ENCODE data around the gene SPSB3. TPM values are rescaled to one million over a fixed set of nuclear protein-coding genes. Genes with fewer than 3 reads are reported as not detected.
"Not testable (repeated sequence)": the region's sequence is repeated elsewhere in the genome, so short reads cannot be mapped to it uniquely, and the experiment has no call there.

Gene SPSB3
- total RNA-seq, 2 experiments from 2014 or later, result 21.4 to 22.1 TPM

DNA sequence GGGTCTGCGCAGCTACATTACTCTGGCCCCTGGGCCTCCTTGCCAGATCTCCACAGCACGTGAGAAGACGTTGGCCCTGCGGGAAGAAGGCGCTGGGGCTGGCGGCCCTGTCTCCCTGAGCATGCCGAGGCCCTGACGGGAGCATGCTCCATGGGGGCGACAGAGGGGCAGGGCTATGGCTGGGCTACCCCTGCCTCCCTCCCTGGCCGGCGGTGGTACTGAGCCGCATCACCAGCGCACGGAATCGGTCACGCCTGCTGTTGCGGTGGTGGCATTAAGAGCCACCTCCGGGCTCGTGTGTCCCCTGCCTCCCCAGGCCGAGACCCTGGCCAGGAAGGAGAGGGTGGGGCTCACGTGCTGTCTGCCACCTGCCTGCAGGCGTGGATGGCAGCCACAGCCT is 48.2 kb downstream of the SPSB3 start:
- CTCF ChIA-PET, result no interaction called here
- POLR2A ChIA-PET, result no interaction called here

DNA sequence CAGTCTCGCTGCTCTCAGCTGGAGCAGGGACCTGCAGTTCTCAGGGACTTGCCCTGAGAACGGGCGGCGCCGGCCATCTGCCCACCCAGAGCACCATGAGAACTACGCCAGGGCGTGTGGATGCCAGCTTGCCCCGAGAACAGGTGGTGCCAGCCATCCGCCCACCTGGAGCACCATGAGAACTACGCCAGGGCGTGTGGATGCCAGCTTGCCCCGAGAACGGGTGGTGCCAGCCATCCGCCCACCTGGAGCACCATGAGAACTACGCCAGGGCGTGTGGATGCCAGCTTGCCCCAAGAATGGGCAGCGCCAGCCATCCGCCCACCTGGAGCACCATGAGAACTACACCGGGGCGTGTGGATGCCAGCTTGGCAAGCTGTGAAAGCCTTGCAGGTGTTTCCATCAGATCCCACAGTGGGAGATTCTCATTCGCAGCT is 49.8 kb downstream of the SPSB3 start:
- CTCF ChIA-PET, result interaction anchor here (1.0 kb wide), 1 partner anchor 9 kb away, joined by 3 read pairs; no protein-coding TSS in a partner anchor
- POLR2A ChIA-PET, result not testable (repeated sequence)

DNA sequence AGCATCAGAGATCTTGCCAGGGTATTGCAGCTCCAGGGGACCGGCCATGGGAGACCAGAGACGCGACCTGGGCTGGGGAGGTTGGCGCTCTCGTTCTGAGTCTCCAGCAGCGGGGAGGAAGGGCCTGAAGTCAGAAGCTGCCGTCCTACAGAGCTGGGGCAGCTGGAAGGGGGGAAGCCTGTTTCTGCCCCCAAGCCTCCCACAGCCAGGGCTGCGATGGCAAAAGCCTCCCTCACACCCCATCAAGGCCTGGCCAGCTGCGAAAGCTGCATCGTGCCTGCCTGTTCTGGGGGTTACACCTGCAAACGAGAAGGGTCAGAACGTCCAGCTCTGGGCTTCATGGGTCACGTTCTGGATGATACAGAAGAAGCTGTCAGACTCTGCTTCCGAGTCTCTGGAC is 50.3 kb downstream of the SPSB3 start:
- CTCF ChIA-PET, result interaction anchor here (1.0 kb wide), 1 partner anchor 8 kb away, joined by 3 read pairs; no protein-coding TSS in a partner anchor
- POLR2A ChIA-PET, result no interaction called here

- CTCF ChIA-PET, result no interaction called here
- POLR2A ChIA-PET, result no interaction called here
Observed at GRCh38 chr16:1731603-1732002, 50.8 kb downstream of the SPSB3 start.

- CTCF ChIA-PET, result no interaction called here
- POLR2A ChIA-PET, result no interaction called here
Observed at GRCh38 chr16:1731073-1731472, 51.3 kb downstream of the SPSB3 start.

- CTCF ChIA-PET, result no interaction called here
- POLR2A ChIA-PET, result no interaction called here
Observed at GRCh38 chr16:1729445-1729844, 52.9 kb downstream of the SPSB3 start.

DNA sequence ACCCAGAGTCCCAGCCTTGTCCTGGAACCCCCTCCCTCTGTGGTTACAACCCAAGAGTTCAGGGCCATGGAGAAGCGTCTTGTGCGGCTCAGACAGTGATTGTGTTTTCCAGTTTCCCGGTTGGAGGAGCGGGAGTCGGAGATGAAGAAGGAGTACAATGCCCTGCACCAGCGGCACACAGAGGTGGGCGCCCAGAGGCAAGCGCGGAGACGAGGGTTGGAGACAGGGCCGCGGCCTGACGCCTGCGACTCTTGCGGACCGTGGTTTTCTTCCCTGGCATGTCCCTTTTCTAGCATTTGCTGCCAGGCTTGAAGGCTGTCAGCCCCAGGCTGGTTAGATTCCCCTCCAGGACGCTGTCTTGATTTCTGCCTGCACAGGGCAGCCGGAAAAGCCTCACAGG is 53.3 kb downstream of the SPSB3 start:
- POLR2A ChIA-PET, result no interaction called here
- CTCF ChIA-PET, result no interaction called here

DNA sequence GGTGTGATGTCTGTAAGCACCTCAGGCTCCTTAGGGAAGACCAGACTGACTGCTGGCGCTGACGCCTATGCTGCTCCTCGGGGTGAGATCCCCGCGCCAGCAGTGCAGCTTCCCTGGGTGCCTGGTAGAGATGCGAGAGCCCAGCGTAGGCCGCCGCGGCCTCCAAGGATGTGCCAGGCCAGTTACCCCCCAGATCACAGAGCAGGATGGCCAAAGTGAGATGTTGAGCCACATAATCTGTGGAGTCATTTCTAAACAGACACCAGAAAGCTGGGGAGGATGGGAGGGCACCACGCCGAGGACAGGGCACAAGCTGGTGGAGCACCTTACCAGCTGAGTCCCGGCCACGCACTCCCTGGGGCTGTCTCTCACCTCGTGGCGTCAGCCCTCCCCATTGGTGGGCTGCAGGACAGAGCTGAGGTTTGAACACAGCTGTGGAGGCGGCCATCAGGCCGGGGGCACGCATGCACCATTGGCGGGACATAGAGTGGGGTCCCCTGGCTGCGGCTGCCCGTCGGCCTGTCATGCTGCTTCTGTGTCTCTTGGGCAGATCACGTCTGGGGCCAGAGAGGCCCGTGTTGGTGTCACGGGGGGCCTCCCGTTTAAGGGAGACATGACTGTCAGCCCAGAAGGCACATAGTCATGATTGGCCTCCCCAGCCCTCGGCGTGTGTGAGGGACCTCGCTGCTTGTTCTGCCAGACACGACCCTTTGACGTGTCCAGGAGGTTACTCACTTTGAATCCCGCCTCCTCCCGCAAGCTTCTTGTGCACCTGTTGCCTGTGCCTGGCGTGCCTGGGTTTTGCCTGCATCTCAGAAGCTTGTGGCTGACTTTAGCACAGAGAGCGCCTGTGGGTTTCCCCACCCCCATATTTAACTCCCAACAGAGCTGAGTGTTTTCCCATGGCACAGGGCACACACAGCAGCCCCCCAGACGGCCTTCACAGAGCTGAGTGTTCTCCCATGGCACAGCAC is 54.4 kb downstream of the SPSB3 start:
- ChIA-PET POLR2A (no interaction called here), CTCF (no interaction called here)

Other genes with a start within 250 kb of the SPSB3 start
- gene TMEM204, start 248.9 kb downstream of the SPSB3 start, total RNA-seq, result 10 to 100 TPM; 22.6 to 22.8 TPM
- 10 to 100 TPM; 10.4 to 11.0 TPM for gene IFT140, start 170.5 kb downstream of the SPSB3 start, total RNA-seq
- gene CRAMP1, start 170.2 kb downstream of the SPSB3 start, total RNA-seq, result 10 to 100 TPM; 23.6 to 24.3 TPM
- 100 to 1,000 TPM; 101 to 109 TPM for gene JPT2, start 104.3 kb downstream of the SPSB3 start, total RNA-seq
- gene MAPK8IP3, start 76.4 kb downstream of the SPSB3 start, total RNA-seq, result 10 to 100 TPM; 57.1 to 57.4 TPM
- gene NME3, start 11.0 kb downstream of the SPSB3 start, total RNA-seq, result 10 to 100 TPM; 27.0 to 30.0 TPM
- gene EME2, start 9.8 kb downstream of the SPSB3 start, total RNA-seq, result 10 to 100 TPM; 20.3 TPM
- gene MRPS34, start 9.4 kb downstream of the SPSB3 start, total RNA-seq, result 100 to 1,000 TPM; 197 to 199 TPM
- 10 to 100 TPM; 72.7 to 80.2 TPM for gene NUBP2, start 389 bp upstream of the SPSB3 start, total RNA-seq
- gene IGFALS, start 11.1 kb upstream of the SPSB3 start, total RNA-seq, result not detected
- gene HAGH, start 44.3 kb upstream of the SPSB3 start, total RNA-seq, result 10 to 100 TPM; 34.4 to 35.8 TPM
- gene FAHD1, start 44.6 kb upstream of the SPSB3 start, total RNA-seq, result 10 to 100 TPM; 18.7 to 20.7 TPM
- not detected for gene MEIOB, start 89.6 kb upstream of the SPSB3 start, total RNA-seq
- not detected for gene HS3ST6, start 135.8 kb upstream of the SPSB3 start, total RNA-seq
- 10 to 100 TPM; 23.5 to 24.7 TPM for gene MSRB1, start 160.6 kb upstream of the SPSB3 start, total RNA-seq
- gene RPL3L, start 172.1 kb upstream of the SPSB3 start, total RNA-seq, result under 1 TPM in 1 of 2 experiments, not detected in 1; 0.36 TPM
- gene NDUFB10, start 177.0 kb upstream of the SPSB3 start, total RNA-seq, result 100 to 1,000 TPM; 153 to 155 TPM
- gene RPS2, start 182.3 kb upstream of the SPSB3 start, total RNA-seq, result 1,000 to 10,000 TPM; 4,851 to 4,954 TPM
- not detected for gene RNF151, start 184.3 kb upstream of the SPSB3 start, total RNA-seq
- 10 to 100 TPM; 73.5 to 74.8 TPM for gene TBL3, start 189.5 kb upstream of the SPSB3 start, total RNA-seq
- gene NOXO1, start 198.9 kb upstream of the SPSB3 start, total RNA-seq, result under 1 TPM; 0.23 to 0.36 TPM
- gene GFER, start 201.6 kb upstream of the SPSB3 start, total RNA-seq, result 10 to 100 TPM; 39.1 to 43.3 TPM
- gene SYNGR3, start 207.4 kb upstream of the SPSB3 start, total RNA-seq, result 1 to 10 TPM; 4.6 to 4.7 TPM
- gene ZNF598, start 227.2 kb upstream of the SPSB3 start, total RNA-seq, result 10 to 100 TPM; 94.2 to 95.6 TPM
- gene NPW, start 237.2 kb upstream of the SPSB3 start, total RNA-seq, result 10 to 100 TPM; 15.8 to 18.1 TPM
- gene NHERF2, start 244.3 kb upstream of the SPSB3 start, total RNA-seq, result 1 to 10 TPM; 4.0 to 5.2 TPM

Data from activated CD8-positive, alpha-beta memory T cell treated with anti-CD3 and anti-CD28 coated beads for 36 hours (primary cell).